GM21360 (cell line): ENCODE results near the gene TNRC6A.
"Not testable (repeated sequence)": the region's sequence is repeated elsewhere in the genome, so short reads cannot be mapped to it uniquely, and the experiment has no call there.

Source experiments
- ATAC-seq: cut with Tn5 transposase; IDR thresholded peaks from one replicate; pipeline ENCODE4 v1.9.1; 2021; ENCODE audit warnings: mild to moderate bottlenecking, moderate library complexity; ENCODE audit not compliant: unreplicated experiment

Gene TNRC6A

GRCh38 chr16:24810951-24811843, 81.7 kb downstream of the TNRC6A start:
- ATAC-seq: no peak

- not testable (repeated sequence) for ATAC-seq
Measured at GRCh38 chr16:24812813-24813212, 83.4 kb downstream of the TNRC6A start.

- no peak for ATAC-seq
Measured at GRCh38 chr16:24815021-24815420, 85.6 kb downstream of the TNRC6A start.

DNA sequence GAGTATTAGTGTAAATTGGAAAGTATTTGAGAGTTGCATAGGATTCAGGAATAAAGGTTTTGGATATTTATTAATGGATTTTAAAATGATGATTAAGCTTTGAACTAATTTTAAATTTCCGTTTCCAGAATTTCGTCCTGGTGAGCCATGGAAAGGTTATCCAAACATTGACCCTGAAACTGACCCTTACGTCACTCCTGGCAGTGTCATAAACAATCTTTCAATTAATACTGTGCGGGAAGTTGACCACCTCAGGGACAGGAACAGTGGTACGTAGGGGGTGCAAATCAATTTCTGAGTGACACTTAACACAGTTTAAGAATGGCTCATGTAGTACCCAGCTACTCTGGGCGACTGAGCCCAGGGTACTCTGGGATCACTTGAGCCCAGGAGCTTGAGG, 87.2 kb downstream of the TNRC6A start:
- ATAC-seq: no peak

GRCh38 chr16:24819462-24820040, 90.1 kb downstream of the TNRC6A start:
- no peak for ATAC-seq

DNA sequence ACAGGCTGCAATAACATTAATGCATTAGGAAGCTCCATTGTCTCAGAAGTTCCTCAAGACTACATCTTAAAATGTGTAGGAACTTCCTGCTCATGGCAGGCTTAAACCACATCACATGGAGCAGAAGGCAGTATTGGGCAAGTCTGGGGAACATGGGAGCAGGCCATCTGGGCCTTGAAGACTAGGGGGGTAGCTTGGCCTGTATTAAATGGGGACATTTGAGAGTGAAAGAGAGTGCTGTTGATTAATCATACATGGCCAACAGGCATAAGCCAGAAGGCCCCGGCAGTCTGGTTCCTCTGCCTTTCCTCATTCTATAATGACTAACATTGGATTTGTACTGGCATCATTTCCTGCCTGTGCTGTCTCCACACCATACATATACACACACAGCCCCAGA, 91.1 kb downstream of the TNRC6A start:
- no peak for ATAC-seq

DNA sequence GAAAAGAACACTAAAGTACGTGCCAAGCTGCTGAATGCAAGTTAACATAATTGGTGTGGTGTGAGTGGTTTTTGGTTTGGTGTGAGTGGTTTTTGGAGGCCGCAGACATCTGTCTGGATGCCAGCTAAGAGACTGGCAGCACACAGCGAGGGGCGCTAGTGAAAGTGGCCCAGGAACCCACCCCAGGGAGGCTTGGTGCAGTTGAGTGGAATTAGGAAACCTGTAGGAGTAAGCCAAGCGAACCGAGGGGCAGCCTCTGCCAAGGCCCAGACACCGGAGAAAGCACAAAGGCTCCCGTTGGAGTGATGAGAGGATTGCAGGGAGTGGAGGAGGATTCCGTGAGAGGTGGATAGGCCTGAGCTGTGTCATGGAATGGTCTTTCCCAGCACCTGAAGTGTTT, 91.7 kb downstream of the TNRC6A start:
- ATAC-seq: no peak

DNA sequence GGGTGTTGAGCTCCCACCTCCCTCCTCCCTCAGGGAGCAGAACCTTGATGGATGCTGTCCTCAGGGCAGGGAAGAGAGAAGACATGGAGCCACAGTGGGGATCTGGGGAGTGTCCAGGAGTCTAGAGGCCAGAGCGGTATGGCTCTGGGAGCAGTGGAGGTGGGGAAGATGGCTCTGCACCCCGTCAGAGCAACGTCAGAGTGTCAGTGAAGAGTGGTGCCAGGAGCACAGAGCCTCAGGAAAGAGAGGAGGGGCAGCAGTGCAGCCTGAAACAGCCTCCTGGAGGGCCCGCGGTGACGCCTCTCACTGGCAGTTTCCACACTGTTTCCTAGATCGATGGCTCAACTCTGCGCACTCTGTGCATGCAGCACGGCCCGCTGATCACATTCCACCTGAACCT, 93.1 kb downstream of the TNRC6A start:
- no peak for ATAC-seq

DNA sequence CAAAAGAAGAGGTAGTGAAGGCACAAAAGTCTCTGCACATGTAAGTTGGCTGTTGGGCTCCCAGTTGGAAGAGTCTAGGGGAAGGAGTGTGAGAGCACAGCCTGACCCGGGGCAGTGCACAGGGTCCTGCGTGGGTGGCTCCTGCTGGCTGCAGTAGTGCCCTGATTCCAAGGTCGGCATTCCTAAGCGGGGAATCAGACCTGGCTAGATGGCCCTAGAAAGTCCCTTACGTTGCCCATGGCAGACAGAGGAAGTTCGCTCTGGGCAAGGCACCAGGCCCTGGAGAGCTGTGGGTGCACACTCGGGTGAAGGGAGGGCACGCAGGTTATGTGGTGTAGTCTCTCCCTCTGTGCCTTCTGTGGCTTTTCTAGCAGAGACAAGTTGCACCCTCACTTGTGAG, 93.5 kb downstream of the TNRC6A start:
- ATAC-seq: no peak

DNA sequence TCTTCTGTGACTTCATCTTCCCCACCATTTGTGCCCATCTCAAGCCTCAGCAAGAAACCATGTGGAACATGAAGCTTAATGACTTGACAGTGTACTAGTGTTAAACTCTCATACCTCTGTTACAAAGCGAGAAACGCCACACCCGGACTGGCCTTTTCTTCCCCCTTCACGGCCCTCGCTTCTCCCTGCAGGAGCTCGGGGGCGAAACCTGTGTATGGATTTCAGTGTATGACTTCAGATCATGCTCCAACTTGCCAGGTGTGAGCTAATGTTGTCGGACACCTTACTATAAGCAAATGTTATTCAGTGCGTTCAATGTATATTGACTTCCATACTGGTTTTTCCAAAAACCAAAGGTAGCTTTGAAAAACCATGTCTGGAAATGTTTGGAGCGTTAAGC, 96.2 kb downstream of the TNRC6A start:
- ATAC-seq: no peak

DNA sequence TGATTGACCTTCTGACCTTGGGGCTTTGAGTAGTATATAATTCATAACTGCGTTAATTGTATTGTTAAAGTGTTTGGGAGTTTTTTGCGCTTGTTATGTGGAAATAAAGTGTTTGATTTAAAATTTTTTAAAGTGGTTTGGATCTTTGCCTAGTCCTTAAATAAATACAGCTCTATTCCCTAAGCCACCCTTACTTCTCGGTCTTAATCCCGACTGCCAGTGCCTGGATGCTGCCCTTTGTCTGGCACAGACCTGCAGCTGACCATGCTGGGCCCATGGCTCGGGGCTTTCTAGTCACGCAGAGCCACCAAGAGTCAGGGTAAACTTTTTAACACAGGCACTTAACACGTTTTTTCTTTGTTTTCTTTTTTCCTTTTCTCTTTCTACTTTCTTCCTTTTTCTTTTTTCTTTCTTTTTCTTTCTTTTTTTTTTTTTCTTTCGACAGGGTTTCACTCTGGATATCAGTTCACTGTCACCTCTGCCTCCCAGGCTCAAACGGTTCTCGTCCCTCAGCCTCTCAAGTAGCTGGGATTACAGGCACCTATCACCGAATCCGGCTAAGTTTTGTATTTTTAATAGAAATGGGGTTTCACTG, 96.7 kb downstream of the TNRC6A start:
- ATAC-seq: no peak

GRCh38 chr16:24826817-24827566, 97.5 kb downstream of the TNRC6A start:
- ATAC-seq: no peak

DNA sequence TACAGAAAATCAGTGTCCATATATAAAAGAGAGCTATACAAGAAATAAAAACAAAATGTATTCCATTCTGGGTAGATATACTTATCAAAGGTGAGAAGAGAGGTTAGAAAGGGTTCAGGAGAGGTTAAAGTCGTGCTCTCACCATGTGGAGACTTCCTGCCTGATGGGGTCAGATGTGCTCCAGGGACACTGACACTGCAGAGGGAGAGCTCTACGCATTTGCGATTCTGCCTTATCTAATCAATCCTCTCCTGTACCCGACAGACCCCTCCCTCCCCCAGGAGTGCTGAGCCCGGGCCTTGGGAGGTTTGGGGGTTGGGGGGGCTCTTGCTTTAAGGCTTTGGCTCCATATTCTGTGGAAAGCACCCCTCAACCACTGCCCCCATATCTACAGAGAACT, 99.7 kb downstream of the TNRC6A start:
- ATAC-seq: no peak

- ATAC-seq: no peak
Measured at GRCh38 chr16:24833352-24833751, 103.9 kb downstream of the TNRC6A start.

GRCh38 chr16:24834459-24835335, 105.2 kb downstream of the TNRC6A start:
- no peak for ATAC-seq

- ATAC-seq: no peak
Measured at GRCh38 chr16:24836836-24837235, 107.4 kb downstream of the TNRC6A start.

DNA sequence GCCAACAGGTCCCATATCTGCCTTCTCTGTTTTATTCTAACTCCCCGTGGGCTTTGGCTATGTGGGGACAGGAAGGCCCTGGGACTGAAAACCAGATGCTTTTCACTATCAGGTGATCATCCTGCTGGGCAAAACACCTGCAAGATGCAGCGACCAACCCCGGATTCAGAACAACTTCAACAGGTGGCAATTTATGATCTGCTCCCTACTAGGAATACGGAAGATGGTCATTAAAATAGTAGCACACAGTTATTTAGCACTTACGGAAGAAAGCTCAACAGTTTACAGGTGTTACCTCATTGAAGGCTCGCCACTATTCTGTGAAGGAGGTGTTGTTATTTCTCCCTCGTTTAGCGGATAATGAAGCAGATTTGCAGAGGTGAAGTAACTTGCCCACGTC, 108.5 kb downstream of the TNRC6A start:
- ATAC-seq: no peak

DNA sequence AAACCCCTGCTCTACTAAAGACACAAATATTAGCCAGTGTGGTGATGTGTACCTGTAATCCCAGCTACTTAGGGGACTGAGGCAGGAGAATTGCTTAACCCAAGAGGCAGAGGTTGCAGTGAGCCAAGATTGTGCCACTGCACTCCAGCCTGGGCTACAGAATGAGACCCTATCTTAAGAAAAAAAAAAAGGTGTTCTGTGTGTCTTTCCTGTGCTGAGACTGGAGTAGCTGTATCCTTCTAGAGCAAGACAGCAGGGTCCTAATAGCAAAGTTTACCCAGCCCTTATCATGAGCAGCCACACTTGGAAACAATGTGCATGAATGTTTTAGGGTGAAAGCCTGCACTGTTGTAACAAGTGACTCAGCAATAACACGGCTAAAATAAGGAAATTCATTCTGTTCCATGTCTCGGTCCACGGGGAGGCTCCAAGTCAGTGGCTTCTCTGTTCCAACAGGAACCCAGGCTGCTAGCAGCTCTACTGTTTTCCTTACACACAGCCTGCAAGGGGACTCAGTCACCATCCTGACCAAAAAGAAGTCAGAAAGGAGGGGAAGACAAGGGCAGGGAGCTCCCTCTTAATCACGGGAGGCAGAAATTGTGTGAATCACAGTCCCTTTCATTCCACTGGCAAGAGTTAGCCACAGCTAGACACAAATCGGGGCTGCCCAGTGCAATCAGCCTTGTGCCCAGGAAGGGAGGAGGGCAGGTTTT, 109.3 kb downstream of the TNRC6A start:
- ATAC-seq: no peak

- ATAC-seq: no peak
Measured at GRCh38 chr16:24839347-24839972, 110.0 kb downstream of the TNRC6A start.
